ENCODE data around the gene SORT1. TPM values are rescaled to one million over a fixed set of nuclear protein-coding genes. Genes with fewer than 3 reads are reported as not detected.
"Not testable (repeated sequence)": the region's sequence is repeated elsewhere in the genome, so short reads cannot be mapped to it uniquely, and the experiment has no call there.

The SORT1 gene
- total and polyA plus RNA-seq, 12 donors = 32.8 to 235 (median 119) TPM

DNA sequence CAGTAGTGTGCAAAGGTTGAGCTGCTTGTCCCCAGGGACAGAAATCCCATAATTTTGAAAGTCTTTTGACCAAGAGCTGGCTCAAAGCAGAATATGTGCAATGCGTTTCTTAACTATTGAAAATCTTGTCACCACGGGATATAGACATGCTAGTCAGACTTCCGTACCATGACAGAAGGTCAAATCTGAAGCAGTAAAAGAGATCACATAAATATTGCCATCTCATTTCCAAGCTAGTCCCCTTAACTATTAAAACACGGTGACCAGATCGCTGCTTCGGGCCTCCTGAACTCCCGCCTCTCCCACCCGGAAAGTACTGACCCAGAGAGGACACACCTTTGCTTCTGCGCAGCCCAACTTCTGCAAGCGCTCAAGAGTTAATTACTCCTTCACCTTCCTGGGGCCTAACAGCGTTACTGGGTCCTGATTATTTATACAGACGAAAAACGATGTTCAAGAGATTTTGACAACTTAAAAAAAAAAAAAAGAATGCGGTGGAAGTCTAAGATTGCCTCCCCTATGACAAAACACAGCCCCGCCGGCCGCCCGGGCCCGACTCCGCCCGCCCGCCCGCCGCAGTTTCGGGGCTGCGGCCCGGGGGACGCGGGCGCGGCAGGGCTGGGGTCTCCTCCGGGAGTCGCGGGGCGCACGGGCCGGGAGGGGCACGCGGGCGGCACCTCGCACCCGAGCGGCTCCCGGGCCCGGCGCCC, 692 bp downstream of the SORT1 start:
- WGBS, 2 donors = 2 to 3% methylated on average over 45 to 46 of the region's 46 CpGs
- no peaks in the 10 kb centered on the region for H3K9me3 ChIP-seq
- peak overlapping the region; percentile 46 to 96 (median 89) for H3K27ac ChIP-seq
- H3K27me3 ChIP-seq = peaks cover 0 to 11% (median 0%) of the 10 kb centered on the region in 7 donors
- peaks cover 7 to 73% (median 57%) of the 10 kb centered on the region in 9 donors for H3K4me1 ChIP-seq
- H3K36me3 ChIP-seq = peaks cover 0 to 23% (median 0%) of the 10 kb centered on the region in 9 donors
- peak overlapping the region; percentile 16 to 80 (median 64) for H3K4me3 ChIP-seq
- no peak for DNase-seq
- intact Hi-C loops (cut with DNase I) = loop anchor here in 8 of 10 donors (1.0 to 10.0 kb wide), 6 partner anchors 35 to 302 kb away; partner anchors contain the start of genes PSRC1 (in 1 of the 8) and TMEM167B (in 1 of the 8)
- no peak for ATAC-seq
- TF ChIP-seq CTCF (IDR thresholded peaks at IDR 0.05) = no peak

- 24 to 29% methylated on average over 2 of the region's 2 CpGs for WGBS, 2 donors
- TF ChIP-seq CTCF (IDR thresholded peaks at IDR 0.05) = no peak
- no peak for ATAC-seq
- peaks cover 0 to 11% (median 0%) of the 10 kb centered on the region in 7 donors for H3K27me3 ChIP-seq
- intact Hi-C loops (cut with DNase I) = loop anchor here in 8 of 10 donors (1.0 to 10.0 kb wide), 6 partner anchors 34 to 302 kb away; partner anchors contain the start of genes PSRC1 (in 1 of the 8) and TMEM167B (in 1 of the 8)
- DNase-seq = no peak
- peak overlapping the region in 9 of 10 donors; percentile 46 to 96 (median 90) for H3K27ac ChIP-seq
- H3K4me3 ChIP-seq = peak overlapping the region in 9 of 10 donors; percentile 39 to 80 (median 66)
- H3K9me3 ChIP-seq = no peaks in the 10 kb centered on the region
- peaks cover 11 to 73% (median 59%) of the 10 kb centered on the region in 9 donors for H3K4me1 ChIP-seq
- H3K36me3 ChIP-seq = peaks cover 0 to 17% (median 0%) of the 10 kb centered on the region in 9 donors
Measured at GRCh38 chr1:109396513-109396839, 1.2 kb downstream of the SORT1 start.

DNA sequence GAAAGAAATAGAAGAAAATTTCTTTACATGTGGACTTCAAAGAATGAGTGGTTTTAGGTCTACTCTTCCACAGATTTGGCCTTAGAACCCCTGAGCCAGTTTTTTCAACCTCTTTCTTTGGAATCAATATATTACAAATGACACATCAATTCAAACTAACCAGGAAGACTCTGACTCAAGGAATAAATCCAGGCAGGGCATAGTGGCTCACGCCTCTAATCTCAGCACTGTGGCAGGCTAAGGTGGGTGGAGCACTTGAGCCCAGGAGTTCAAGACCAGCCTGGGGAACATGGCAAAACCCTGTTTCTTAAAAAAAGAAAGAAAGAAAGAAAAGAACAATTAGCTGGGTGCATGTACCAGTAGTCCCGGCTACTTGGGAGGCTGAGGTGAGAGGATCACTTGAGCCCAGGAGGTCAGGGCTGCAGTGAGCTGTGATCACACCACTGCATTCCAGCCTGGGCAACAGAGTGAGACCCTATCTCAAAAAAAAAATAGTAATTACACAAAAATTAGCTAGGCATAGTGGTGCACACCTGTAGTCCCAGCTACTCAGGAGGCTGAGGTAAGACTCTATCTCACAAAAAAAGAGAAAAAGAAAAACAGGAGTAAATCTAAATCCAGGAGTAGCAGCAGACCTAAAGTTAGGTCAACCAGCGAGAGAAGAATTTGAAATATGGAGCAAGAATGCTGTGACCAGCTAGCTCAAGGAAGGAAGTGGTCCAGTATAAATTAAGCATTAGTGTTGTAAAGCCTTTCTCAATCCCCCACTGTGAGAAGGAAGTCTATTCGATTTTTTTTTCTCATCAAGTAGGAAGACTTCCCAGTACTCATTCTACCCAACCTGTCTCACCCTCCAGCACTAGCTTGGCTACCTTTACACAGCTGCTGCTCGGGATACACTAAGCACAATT, 1.9 kb downstream of the SORT1 start:
- Histone ChIP-seq H3K27ac (peak overlapping the region; percentile 46 to 96 (median 90)), H3K9me3 (no peaks in the 10 kb centered on the region), H3K36me3 (peaks cover 0 to 11% (median 0%) of the 10 kb centered on the region in 9 donors), H3K4me1 (peaks cover 12 to 76% (median 62%) of the 10 kb centered on the region in 9 donors), H3K4me3 (peak overlapping the region in 9 of 10 donors; percentile 39 to 80 (median 66)), H3K27me3 (peaks cover 0 to 11% (median 0%) of the 10 kb centered on the region in 7 donors)
- 46 to 62% methylated on average over 5 of the region's 5 CpGs for WGBS, 2 donors
- no peak for DNase-seq
- ATAC-seq = no peak
- no peak for TF ChIP-seq CTCF (IDR thresholded peaks at IDR 0.05)
- intact Hi-C loops (cut with DNase I) = loop anchor here in 8 of 10 donors (1.0 to 10.0 kb wide), 7 partner anchors 34 to 301 kb away; partner anchors contain the start of genes PSRC1 (in 1 of the 8) and TMEM167B (in 1 of the 8)

GRCh38 chr1:109395282-109395599, 2.5 kb downstream of the SORT1 start:
- H3K4me3 ChIP-seq = peak overlapping the region in 1 of 10 donors; percentile 70
- H3K27ac ChIP-seq = peak overlapping the region; percentile 46 to 96 (median 90)
- H3K9me3 ChIP-seq, H3K36me3 ChIP-seq: not testable (repeated sequence)
- ATAC-seq (peak in 2 of 8 donors; percentile 2 to 20), DNase-seq (peak in 1 of 2 donors; percentile 32)
- WGBS, 2 donors = 47 to 57% methylated on average over 8 of the region's 8 CpGs
- peaks cover 14 to 81% (median 64%) of the 10 kb centered on the region in 9 donors for H3K4me1 ChIP-seq
- H3K27me3 ChIP-seq = peaks cover 0 to 11% (median 0%) of the 10 kb centered on the region in 7 donors
- intact Hi-C loops (cut with DNase I) = loop anchor here in 8 of 10 donors (2.0 to 10.0 kb wide), 6 partner anchors 33 to 300 kb away; partner anchors contain the start of gene TMEM167B (in 1 of the 8)

Measured in heart right ventricle (tissue), 16 donors.